WI38 (cell line): ENCODE data around the gene RAPH1.

Experiments
- H3K4me3 ChIP-seq: 2 replicates; pipeline ENCODE4 v1.5.1; 2011; ENCODE audit warnings: low read depth, mild to moderate bottlenecking, control low read depth, low read length
- CTCF ChIP-seq: IDR thresholded peaks from 2 replicates; pipeline ENCODE4 v1.5.1; 2012; ENCODE audit warnings: low read depth, mild to moderate bottlenecking, control low read depth, low read length

Gene RAPH1

DNA sequence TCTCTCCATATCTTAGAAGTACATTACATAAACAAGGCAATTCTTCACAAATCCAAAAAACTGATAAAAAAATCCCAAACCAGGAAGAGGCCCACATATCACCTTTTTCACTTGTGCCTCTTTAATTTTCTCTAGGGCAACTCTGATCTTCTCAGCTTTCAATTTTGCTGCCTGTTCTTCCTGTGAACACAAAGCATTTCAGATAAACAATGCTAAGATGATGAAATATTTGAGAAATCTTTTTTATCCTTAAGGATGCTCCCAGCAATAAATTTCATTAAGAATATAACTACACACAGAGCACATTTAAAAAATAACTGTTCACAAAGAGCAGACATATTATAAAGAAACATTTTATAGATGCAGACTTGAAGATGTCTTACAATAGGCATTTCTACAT, 73.4 kb downstream of the RAPH1 start:
- no peak for TF ChIP-seq CTCF
- H3K4me3 ChIP-seq, result no peak overlapping the region

- H3K4me3 ChIP-seq, result no peak overlapping the region
- no peak for TF ChIP-seq CTCF
Measured at GRCh38 chr2:203455209-203455608, 79.9 kb downstream of the RAPH1 start.

DNA sequence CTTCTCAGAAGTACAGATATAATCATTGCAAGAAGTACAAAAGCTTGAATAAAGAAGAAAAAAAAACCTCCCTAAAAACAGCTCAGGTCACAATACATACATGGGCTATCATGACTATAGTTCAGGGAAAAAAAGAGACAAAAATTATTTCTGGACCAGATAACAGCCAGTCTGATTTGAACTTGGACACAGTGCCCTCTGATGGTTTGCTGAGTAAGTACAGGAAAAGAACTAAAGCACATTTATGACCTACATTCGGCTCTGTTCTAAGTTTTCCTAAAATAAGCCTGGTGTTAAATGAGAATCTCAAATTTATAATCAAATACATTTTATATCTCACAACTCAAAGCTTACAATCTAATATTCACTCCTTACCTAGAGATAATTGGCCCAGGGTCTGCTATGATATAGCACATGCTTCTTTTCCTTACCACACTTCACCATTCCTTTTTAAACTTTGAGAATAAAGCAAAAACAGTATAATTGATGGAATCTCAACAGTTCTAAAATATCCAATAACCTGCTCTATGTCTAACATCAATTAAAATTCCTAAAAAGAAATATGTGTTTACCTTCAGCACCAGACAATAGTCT, 81.1 kb downstream of the RAPH1 start:
- no peak overlapping the region for H3K4me3 ChIP-seq
- TF ChIP-seq CTCF, result peak; percentile 56

- no peak overlapping the region for H3K4me3 ChIP-seq
- TF ChIP-seq CTCF, result no peak
Measured at GRCh38 chr2:203451689-203452088, 83.4 kb downstream of the RAPH1 start.

GRCh38 chr2:203451011-203451410, 84.1 kb downstream of the RAPH1 start:
- TF ChIP-seq CTCF, result no peak
- H3K4me3 ChIP-seq, result no peak overlapping the region

GRCh38 chr2:203450561-203450960, 84.5 kb downstream of the RAPH1 start:
- H3K4me3 ChIP-seq, result no peak overlapping the region
- TF ChIP-seq CTCF, result no peak

DNA sequence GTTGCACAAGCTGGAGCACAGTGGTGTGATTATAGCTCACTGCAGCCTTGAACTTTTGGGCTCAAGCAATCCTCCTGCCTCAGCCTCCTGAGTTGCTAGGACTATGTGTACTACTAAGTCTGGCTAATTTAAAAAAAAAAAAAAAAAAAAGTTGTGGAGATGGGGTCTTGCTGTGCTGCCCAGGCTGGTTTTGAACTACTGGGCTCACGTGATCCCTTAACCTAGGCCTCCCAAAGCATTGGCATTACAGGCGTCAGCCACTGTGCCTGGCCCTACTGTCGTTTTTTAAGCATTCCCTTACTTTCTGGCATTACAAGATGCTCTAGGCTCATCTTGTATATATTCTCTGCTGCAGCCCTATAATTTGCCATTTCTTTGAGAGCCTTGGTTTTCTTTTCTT, 88.3 kb downstream of the RAPH1 start:
- TF ChIP-seq CTCF, result no peak
- no peak overlapping the region for H3K4me3 ChIP-seq
